ENCODE data around the gene KIF22. TPM values are rescaled to one million over a fixed set of nuclear protein-coding genes. Genes with fewer than 3 reads are reported as not detected.

The KIF22 gene
- total RNA-seq, 4 donors from 2014 or later, result 38.4 to 68.6 (median 57.2) TPM

DNA sequence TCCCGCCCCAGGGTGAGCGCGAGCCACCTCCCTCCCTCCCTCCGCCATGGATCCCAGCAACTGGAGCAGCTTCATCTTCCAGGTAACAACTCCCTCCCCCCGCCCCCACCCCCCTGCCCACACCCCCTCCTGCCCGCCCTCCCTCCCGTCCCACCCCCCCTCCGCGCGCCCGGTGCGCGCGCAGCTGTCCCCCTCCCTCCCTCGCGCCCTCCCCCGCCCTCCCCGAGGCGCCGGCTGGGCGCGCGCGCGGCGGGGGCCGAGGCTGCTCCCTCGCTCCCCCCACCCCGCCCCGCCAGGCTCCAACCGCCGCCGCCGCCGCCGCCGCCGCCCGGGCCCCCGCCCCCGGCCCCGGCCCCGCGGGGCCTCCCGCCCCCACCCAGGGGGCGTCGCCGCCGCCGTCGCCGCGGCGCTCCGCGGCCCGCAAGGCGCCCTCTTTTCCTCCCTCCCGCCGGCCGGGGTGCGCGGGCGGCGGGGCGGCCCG lies 15.6 kb downstream of the KIF22 start, which contains the start of gene MAZ:
TSS of gene MAZ (plus strand) at position 431 of the 481 bp plus-strand sequence. CDS start 173 bp downstream, outside the sequence.
- TF ChIP-seq, protein P1, sequence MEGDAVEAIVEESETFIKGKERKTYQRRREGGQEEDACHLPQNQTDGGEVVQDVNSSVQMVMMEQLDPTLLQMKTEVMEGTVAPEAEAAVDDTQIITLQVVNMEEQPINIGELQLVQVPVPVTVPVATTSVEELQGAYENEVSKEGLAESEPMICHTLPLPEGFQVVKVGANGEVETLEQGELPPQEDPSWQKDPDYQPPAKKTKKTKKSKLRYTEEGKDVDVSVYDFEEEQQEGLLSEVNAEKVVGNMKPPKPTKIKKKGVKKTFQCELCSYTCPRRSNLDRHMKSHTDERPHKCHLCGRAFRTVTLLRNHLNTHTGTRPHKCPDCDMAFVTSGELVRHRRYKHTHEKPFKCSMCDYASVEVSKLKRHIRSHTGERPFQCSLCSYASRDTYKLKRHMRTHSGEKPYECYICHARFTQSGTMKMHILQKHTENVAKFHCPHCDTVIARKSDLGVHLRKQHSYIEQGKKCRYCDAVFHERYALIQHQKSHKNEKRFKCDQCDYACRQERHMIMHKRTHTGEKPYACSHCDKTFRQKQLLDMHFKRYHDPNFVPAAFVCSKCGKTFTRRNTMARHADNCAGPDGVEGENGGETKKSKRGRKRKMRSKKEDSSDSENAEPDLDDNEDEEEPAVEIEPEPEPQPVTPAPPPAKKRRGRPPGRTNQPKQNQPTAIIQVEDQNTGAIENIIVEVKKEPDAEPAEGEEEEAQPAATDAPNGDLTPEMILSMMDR (IDR thresholded peaks at IDR 0.05), result no peak
- TF ChIP-seq POLR2A (IDR thresholded peaks at IDR 0.05), result no peak
- Histone ChIP-seq H3K4me3 (replicated peaks in 1 of 3) (peak within 1 kb of the TSS; percentile 52 to 74 (median 69)), H3K9me3 (no peaks in the 10 kb centered on the region), H3K4me1 (peaks cover 31 to 50% of the 10 kb centered on the region in 2 donors), H3K27me3 (no peaks in the 10 kb centered on the region), H3K27ac (peak within 1 kb of the TSS; percentile 87 to 98 (median 97)), H3K36me3 (peaks cover 11 to 15% of the 10 kb centered on the region in 2 donors)
- DNase-seq, result peak in 1 of 2 donors; percentile 95
- WGBS, 2 donors, result no CpG with 5 or more reads among the region's 67 CpGs
- intact Hi-C loops (cut with DNase I), result no loop called here

DNA sequence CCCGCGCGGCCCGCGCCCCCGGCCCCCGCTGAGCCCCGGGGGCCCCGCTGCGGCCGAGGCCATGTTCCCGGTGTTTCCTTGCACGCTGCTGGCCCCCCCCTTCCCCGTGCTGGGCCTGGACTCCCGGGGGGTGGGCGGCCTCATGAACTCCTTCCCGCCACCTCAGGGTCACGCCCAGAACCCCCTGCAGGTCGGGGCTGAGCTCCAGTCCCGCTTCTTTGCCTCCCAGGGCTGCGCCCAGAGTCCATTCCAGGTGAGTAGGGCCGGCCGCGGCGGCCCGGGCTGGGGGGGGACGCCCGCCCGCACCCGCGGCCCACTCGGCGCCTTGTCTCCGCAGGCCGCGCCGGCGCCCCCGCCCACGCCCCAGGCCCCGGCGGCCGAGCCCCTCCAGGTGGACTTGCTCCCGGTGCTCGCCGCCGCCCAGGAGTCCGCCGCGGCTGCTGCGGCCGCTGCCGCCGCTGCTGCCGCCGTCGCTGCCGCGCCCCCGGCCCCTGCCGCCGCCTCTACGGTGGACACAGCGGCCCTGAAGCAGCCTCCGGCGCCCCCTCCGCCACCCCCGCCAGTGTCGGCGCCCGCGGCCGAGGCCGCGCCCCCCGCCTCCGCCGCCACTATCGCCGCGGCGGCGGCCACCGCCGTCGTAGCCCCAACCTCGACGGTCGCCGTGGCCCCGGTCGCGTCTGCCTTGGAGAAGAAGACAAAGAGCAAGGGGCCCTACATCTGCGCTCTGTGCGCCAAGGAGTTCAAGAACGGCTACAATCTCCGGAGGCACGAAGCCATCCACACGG lies 16.3 kb downstream of the KIF22 start:
- peaks cover 36 to 51% of the 10 kb centered on the region in 2 donors for H3K4me1 ChIP-seq

DNA sequence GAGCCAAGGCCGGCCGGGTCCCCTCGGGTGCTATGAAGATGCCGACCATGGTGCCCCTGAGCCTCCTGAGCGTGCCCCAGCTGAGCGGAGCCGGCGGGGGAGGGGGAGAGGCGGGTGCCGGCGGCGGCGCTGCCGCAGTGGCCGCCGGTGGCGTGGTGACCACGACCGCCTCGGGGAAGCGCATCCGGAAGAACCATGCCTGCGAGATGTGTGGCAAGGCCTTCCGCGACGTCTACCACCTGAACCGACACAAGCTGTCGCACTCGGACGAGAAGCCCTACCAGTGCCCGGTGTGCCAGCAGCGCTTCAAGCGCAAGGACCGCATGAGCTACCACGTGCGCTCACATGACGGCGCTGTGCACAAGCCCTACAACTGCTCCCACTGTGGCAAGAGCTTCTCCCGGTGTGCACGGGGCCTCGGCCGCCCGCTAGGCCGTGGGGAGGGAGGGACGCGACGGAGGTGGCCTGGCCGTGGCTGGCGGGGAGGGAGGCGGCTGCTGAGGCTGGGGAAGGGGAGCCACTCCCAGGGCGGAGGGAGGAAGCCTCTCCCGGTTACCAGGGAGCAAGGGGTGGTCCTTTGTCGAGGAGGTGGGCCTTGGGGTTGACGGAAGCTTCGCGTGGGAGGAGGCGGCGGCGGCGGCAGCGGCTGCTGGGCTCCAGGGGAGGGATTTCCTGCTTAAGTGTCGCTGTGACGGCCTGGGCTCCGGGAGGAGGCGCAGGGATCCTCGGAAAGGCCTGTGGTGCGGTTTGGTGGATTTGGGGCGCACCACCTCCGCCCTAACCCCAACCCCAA lies 17.1 kb downstream of the KIF22 start:
- WGBS, 2 donors, result 3 to 5% methylated on average over 17 to 22 of the region's 69 CpGs
- peak overlapping the region in 1 of 3 donors; percentile 52 for H3K4me3 ChIP-seq (replicated peaks in 1 of 3)
- no peaks in the 10 kb centered on the region for H3K27me3 ChIP-seq
- peak overlapping the region; percentile 86 to 96 (median 87) for H3K27ac ChIP-seq
- TF ChIP-seq, protein P1 (IDR thresholded peaks at IDR 0.05), result peak in 4 of 6 experiments; percentile 10 to 46 (median 34)
- peak; percentile 11 to 80 for TF ChIP-seq POLR2A (IDR thresholded peaks at IDR 0.05)
- peaks cover 11 to 15% of the 10 kb centered on the region in 2 donors for H3K36me3 ChIP-seq
- H3K4me1 ChIP-seq, result peaks cover 37 to 59% of the 10 kb centered on the region in 2 donors
- peak; percentile 93 to 94 for DNase-seq
- intact Hi-C loops (cut with DNase I), result no loop called here
- H3K9me3 ChIP-seq, result no peaks in the 10 kb centered on the region

More for the DNA sequence above, 16.3 kb downstream of the KIF22 start:
- TF ChIP-seq, protein P1 (IDR thresholded peaks at IDR 0.05), result no peak
- peak in 1 of 2 donors; percentile 17 for TF ChIP-seq POLR2A (IDR thresholded peaks at IDR 0.05)
- Histone ChIP-seq H3K36me3 (peaks cover 11 to 15% of the 10 kb centered on the region in 2 donors), H3K27me3 (no peaks in the 10 kb centered on the region), H3K9me3 (no peaks in the 10 kb centered on the region), H3K27ac (peak overlapping the region; percentile 86 to 96 (median 87)), H3K4me3 (replicated peaks in 1 of 3) (peak overlapping the region in 1 of 3 donors; percentile 52)
- intact Hi-C loops (cut with DNase I), result no loop called here
- DNase-seq, result peak; percentile 61 to 72
- WGBS, 2 donors, result 2% methylated on average over 8 of the region's 99 CpGs; no CpG with 5 or more reads in 1 of the 2 donors

DNA sequence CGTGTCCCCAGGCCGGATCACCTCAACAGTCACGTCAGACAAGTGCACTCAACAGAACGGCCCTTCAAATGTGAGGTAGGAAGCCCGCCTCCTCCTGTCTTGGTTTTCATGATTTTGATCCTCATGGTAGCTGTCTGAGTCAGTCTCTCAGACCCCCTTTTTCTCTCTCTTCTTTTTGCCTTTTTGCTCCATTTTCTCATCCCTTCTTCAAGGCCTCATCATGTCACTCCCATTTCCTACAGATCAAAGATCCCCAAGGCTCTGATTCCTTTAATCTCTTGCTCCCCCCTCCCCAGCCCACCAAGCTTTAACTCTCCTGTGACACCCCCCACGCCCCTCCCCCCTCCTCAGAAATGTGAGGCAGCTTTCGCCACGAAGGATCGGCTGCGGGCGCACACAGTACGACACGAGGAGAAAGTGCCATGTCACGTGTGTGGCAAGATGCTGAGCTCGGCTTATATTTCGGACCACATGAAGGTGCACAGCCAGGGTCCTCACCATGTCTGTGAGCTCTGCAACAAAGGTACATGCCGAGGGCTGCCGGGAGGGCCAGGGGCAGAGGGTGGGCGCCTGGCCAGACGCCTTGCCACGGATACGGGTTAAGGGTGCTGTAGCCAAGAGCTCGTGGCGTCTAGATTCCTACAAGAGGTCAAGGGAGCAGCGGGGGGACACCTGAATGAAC lies 17.8 kb downstream of the KIF22 start:
- Histone ChIP-seq H3K4me3 (replicated peaks in 1 of 3) (peak overlapping the region in 1 of 3 donors; percentile 52), H3K27me3 (no peaks in the 10 kb centered on the region), H3K9me3 (no peaks in the 10 kb centered on the region), H3K4me1 (peaks cover 37 to 64% of the 10 kb centered on the region in 2 donors), H3K27ac (peak overlapping the region; percentile 86 to 96 (median 87)), H3K36me3 (peaks cover 11 to 15% of the 10 kb centered on the region in 2 donors)
- intact Hi-C loops (cut with DNase I), result no loop called here
- TF ChIP-seq, protein P1 (IDR thresholded peaks at IDR 0.05), result no peak
- no peak for TF ChIP-seq POLR2A (IDR thresholded peaks at IDR 0.05)
- WGBS, 2 donors, result 48 to 54% methylated on average over 25 of the region's 25 CpGs
- peak in 1 of 2 donors; percentile 22 for DNase-seq
